Hepatic stellate cell (primary cell): ENCODE measurements around the gene EFHC1.
A peak's percentile ranks its signal among the peaks of the same experiment; 100 is the strongest.
"Not testable (repeated sequence)": the region's sequence is repeated elsewhere in the genome, so short reads cannot be mapped to it uniquely, and the experiment has no call there.

Source experiments
- DNase-seq: peaks from one replicate; pipeline ENCODE4 v3.0.0; 2011; ENCODE audit warnings: low spot score

EFHC1 gene

GRCh38 chr6:52399511-52400312 lies 20.4 kb upstream of the EFHC1 start:
- DNase-seq, result peak; percentile 47

- no peak for DNase-seq
These were observed 19.7 kb upstream of the EFHC1 start for GRCh38 chr6:52400313-52401041.

GRCh38 chr6:52403086-52403485 lies 17.1 kb upstream of the EFHC1 start:
- DNase-seq, result no peak

GRCh38 chr6:52403627-52404026 lies 16.5 kb upstream of the EFHC1 start:
- DNase-seq, result no peak

GRCh38 chr6:52405243-52405642 lies 14.9 kb upstream of the EFHC1 start:
- DNase-seq, result no peak

GRCh38 chr6:52407467-52407866 lies 12.7 kb upstream of the EFHC1 start:
- peak; percentile 58 for DNase-seq

GRCh38 chr6:52409499-52409898 lies 10.6 kb upstream of the EFHC1 start:
- DNase-seq, result no peak

GRCh38 chr6:52410979-52411378 lies 9.2 kb upstream of the EFHC1 start:
- peak; percentile 32 for DNase-seq

- DNase-seq, result no peak
These were observed 8.2 kb upstream of the EFHC1 start for GRCh38 chr6:52411911-52412310.

GRCh38 chr6:52415333-52415732 lies 4.8 kb upstream of the EFHC1 start:
- no peak for DNase-seq

- no peak for DNase-seq
These were observed 4.1 kb upstream of the EFHC1 start for GRCh38 chr6:52415917-52416628.

- peak; percentile 44 for DNase-seq
These were observed 3.5 kb upstream of the EFHC1 start for GRCh38 chr6:52416629-52417151.

- DNase-seq, result peak; percentile 40
These were observed 2.4 kb upstream of the EFHC1 start for GRCh38 chr6:52417675-52418111.

GRCh38 chr6:52418606-52419005 lies 1.5 kb upstream of the EFHC1 start:
- no peak for DNase-seq

GRCh38 chr6:52420668-52421358 lies 671 bp downstream of the EFHC1 start:
- no peak for DNase-seq

GRCh38 chr6:52422156-52422555 lies 2.0 kb downstream of the EFHC1 start:
- no peak for DNase-seq

GRCh38 chr6:52423448-52423847 lies 3.3 kb downstream of the EFHC1 start:
- DNase-seq, result no peak

GRCh38 chr6:52423971-52424381 lies 3.8 kb downstream of the EFHC1 start:
- peak; percentile 60 for DNase-seq

- no peak for DNase-seq
These were observed 4.4 kb downstream of the EFHC1 start for GRCh38 chr6:52424513-52424912.

GRCh38 chr6:52426667-52427066 lies 6.5 kb downstream of the EFHC1 start:
- DNase-seq, result no peak

- DNase-seq, result not testable (repeated sequence)
These were observed 13.2 kb downstream of the EFHC1 start for GRCh38 chr6:52433294-52433693.

GRCh38 chr6:52435345-52435744 lies 15.2 kb downstream of the EFHC1 start:
- DNase-seq, result no peak
